Fibroblast of lung (primary cell): ENCODE measurements around the gene PIP5K1C. TPM values are rescaled to one million over a fixed set of nuclear protein-coding genes. Genes with fewer than 3 reads are reported as not detected.
A peak's percentile ranks its signal among the peaks of the same experiment; 100 is the strongest.

Source experiments
- DNase-seq, 2 donors: peaks; one replicate each; pipeline versions ENCODE4 v3.0.0 to v3.0.0-alpha.2; 2010; ENCODE audit warnings: low read depth in 2 of 2
- H2AFZ ChIP-seq: 2 replicates; pipeline ENCODE4 v1.5.1; 2012; ENCODE audit warnings: low read length, control low read depth, inconsistent platforms
- H3K27ac ChIP-seq: 2 replicates; pipeline ENCODE4 v1.5.1; 2011; ENCODE audit warnings: low read length, control low read depth; ENCODE audit not compliant: insufficient read depth
- H3K27me3 ChIP-seq: 2 replicates; pipeline ENCODE4 v1.5.1; 2011; ENCODE audit warnings: mild to moderate bottlenecking, low read length; ENCODE audit not compliant: control insufficient read depth, insufficient read depth
- H3K36me3 ChIP-seq: 2 replicates; pipeline ENCODE4 v1.5.1; 2011; ENCODE audit warnings: low read length; ENCODE audit not compliant: control insufficient read depth, insufficient read depth
- H3K4me1 ChIP-seq: 2 replicates; pipeline ENCODE4 v1.5.1; 2011; ENCODE audit warnings: low read length; ENCODE audit not compliant: control insufficient read depth, insufficient read depth; ENCODE audit errors: extremely low read depth
- H3K4me2 ChIP-seq: 2 replicates; pipeline ENCODE4 v1.5.1; 2011; ENCODE audit warnings: low read length, control low read depth; ENCODE audit not compliant: insufficient read depth; ENCODE audit errors: extremely low read depth
- H3K4me3 ChIP-seq, 4 experiments: fragments of 200-600 bp in 1 of 4; sonication (generic) in 1 of 4; replicated peaks in 1 of 4; 2 replicates each; pipeline ENCODE4 v1.5.1; 2011 to 2016; ENCODE audit warnings: low read length in 4 of 4, low read depth in 3 of 4, mild to moderate bottlenecking in 3 of 4, control low read depth in 2 of 4, inconsistent platforms in 1 of 4, mixed read lengths in 1 of 4; ENCODE audit not compliant: insufficient read depth in 1 of 4; ENCODE audit errors: control extremely low read depth in 1 of 4
- H3K79me2 ChIP-seq: 2 replicates; pipeline ENCODE4 v1.5.1; 2012; ENCODE audit warnings: mild to moderate bottlenecking, low read length, inconsistent platforms; ENCODE audit not compliant: control insufficient read depth, insufficient read depth
- H3K9ac ChIP-seq: 2 replicates; pipeline ENCODE4 v1.5.1; 2011; ENCODE audit warnings: mild to moderate bottlenecking, low read length, control low read depth; ENCODE audit not compliant: insufficient read depth
- H3K9me3 ChIP-seq: 2 replicates; pipeline ENCODE4 v1.5.1; 2012; ENCODE audit warnings: low read depth, low read length; ENCODE audit not compliant: control insufficient read depth, insufficient read depth
- H4K20me1 ChIP-seq: 2 replicates; pipeline ENCODE4 v1.5.1; 2011; ENCODE audit warnings: low read length; ENCODE audit not compliant: control insufficient read depth, insufficient read depth; ENCODE audit errors: extremely low read depth
- EZH2 ChIP-seq: IDR thresholded peaks from 2 replicates; pipeline ENCODE4 v1.5.1; 2012; ENCODE audit warnings: low read length, control low read depth, mild to moderate bottlenecking; ENCODE audit errors: missing control alignments
- polyA plus RNA-seq, 2 donors: library from polyadenylated mRNA; depleted of rRNA in 1 of 2; stranded (reverse) in 1 of 2; unstranded in 1 of 2; fragments of >200 nt; gene quantifications; 2 replicates each; pipeline ENCODE4 v1.2.1, GENCODE V29; 2011 to 2012; ENCODE audit warnings: missing spikeins in 1 of 2
- total RNA-seq: library from RNA; depleted of rRNA; stranded (reverse); fragments of >200 nt; gene quantifications from 2 replicates; pipeline ENCODE4 v1.2.1, GENCODE V29; 2014
- TF ChIP-seq, protein P1 (sequence below), 2 donors: IDR thresholded peaks in 1 of 2; conservative IDR thresholded peaks in 1 of 2; 1 replicate in 1 of 2; 2 replicates in 1 of 2; pipeline ENCODE4 v1.5.1; 2011 to 2012; ENCODE audit warnings: low read length in 2 of 2, control low read depth in 1 of 2, inconsistent platforms in 1 of 2, low read depth in 1 of 2, mild to moderate bottlenecking in 1 of 2

PIP5K1C gene
- total and polyA plus RNA-seq, 2 donors (not counting 1 experiment from before 2014, with no cell fraction given): 8.7 to 16.7 TPM

GRCh38 chr19:3605361-3605760, 94.9 kb downstream of the PIP5K1C start:
- Histone ChIP-seq H3K79me2 (no peaks in the 10 kb centered on the region), H4K20me1 (no peaks in the 10 kb centered on the region), H2AFZ (no peak overlapping the region), H3K9me3 (no peaks in the 10 kb centered on the region), H3K27me3 (no peaks in the 10 kb centered on the region), H3K9ac (no peak overlapping the region), H3K36me3 (no peaks in the 10 kb centered on the region), H3K27ac (no peak overlapping the region), H3K4me2 (peak overlapping the region; percentile 49), H3K4me1 (peaks cover 9% of the 10 kb centered on the region), H3K4me3 (peak overlapping the region in 1 of 4 experiments; percentile 63)
- no peak for DNase-seq
- no peak for TF ChIP-seq EZH2
- TF ChIP-seq, protein P1, sequence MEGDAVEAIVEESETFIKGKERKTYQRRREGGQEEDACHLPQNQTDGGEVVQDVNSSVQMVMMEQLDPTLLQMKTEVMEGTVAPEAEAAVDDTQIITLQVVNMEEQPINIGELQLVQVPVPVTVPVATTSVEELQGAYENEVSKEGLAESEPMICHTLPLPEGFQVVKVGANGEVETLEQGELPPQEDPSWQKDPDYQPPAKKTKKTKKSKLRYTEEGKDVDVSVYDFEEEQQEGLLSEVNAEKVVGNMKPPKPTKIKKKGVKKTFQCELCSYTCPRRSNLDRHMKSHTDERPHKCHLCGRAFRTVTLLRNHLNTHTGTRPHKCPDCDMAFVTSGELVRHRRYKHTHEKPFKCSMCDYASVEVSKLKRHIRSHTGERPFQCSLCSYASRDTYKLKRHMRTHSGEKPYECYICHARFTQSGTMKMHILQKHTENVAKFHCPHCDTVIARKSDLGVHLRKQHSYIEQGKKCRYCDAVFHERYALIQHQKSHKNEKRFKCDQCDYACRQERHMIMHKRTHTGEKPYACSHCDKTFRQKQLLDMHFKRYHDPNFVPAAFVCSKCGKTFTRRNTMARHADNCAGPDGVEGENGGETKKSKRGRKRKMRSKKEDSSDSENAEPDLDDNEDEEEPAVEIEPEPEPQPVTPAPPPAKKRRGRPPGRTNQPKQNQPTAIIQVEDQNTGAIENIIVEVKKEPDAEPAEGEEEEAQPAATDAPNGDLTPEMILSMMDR (conservative IDR thresholded peaks at IDR 0.05 in 1 of 2, IDR thresholded peaks at IDR 0.05 in 1 of 2; ENCODE audit: low read depth in 1 of 2, low read length in 2 of 2): no peak

GRCh38 chr19:3604987-3605343, 95.3 kb downstream of the PIP5K1C start:
- H3K4me2 ChIP-seq: no peak overlapping the region
- no peaks in the 10 kb centered on the region for H3K79me2 ChIP-seq
- no peak overlapping the region for H2AFZ ChIP-seq
- no peaks in the 10 kb centered on the region for H4K20me1 ChIP-seq
- H3K36me3 ChIP-seq: no peaks in the 10 kb centered on the region
- H3K4me3 ChIP-seq: no peak overlapping the region
- no peak for DNase-seq
- no peaks in the 10 kb centered on the region for H3K9me3 ChIP-seq
- H3K27me3 ChIP-seq: no peaks in the 10 kb centered on the region
- H3K4me1 ChIP-seq: peaks cover 9% of the 10 kb centered on the region
- no peak overlapping the region for H3K27ac ChIP-seq
- TF ChIP-seq EZH2: no peak
- TF ChIP-seq, protein P1 (conservative IDR thresholded peaks at IDR 0.05 in 1 of 2, IDR thresholded peaks at IDR 0.05 in 1 of 2; ENCODE audit: low read depth in 1 of 2, low read length in 2 of 2): no peak
- no peak overlapping the region for H3K9ac ChIP-seq

DNA sequence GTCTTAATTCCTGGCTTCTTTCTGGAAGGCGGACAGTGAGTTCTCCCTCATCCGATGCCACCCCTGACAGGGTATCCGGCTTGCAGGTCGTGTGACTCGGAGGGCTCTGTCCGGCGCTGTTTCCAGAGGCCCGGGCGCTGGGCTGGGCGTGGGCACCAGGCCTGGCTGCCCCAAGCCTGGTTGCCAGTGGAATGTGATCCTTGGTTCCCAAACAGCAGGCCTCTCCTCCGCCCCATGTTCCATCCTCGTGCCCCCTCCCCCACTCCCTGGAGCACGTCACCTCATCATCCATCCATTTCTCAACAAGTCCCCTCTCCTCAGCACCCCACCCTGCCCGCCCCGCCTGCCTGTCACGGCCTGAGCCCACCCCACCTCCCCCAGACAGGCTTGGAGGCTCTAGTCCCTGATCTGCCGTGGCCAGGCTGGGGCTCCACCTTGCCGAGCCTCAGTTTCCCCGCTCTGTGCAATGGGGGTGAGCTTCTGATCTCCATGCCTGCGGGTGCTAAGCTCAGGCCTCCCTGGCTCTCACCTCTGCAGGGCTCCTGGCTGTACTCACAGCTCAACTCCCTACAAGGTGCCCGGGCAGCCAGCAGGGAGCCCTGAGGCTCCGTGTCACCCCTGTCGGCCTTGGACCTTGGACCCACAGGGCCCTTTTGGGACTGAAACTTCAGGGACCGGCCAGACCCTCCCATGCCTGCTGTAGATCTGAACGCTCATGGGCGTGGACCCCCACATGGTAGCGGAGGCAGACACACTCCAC, 95.9 kb downstream of the PIP5K1C start:
- TF ChIP-seq, protein P1 (conservative IDR thresholded peaks at IDR 0.05 in 1 of 2, IDR thresholded peaks at IDR 0.05 in 1 of 2; ENCODE audit: low read depth in 1 of 2, low read length in 2 of 2): no peak
- no peak for TF ChIP-seq EZH2
- Histone ChIP-seq H3K9me3 (no peaks in the 10 kb centered on the region), H3K79me2 (no peaks in the 10 kb centered on the region), H3K27me3 (no peaks in the 10 kb centered on the region), H3K4me3 (no peak overlapping the region), H2AFZ (no peak overlapping the region), H3K4me2 (no peak overlapping the region), H3K9ac (no peak overlapping the region), H3K36me3 (peaks cover 2% of the 10 kb centered on the region), H4K20me1 (no peaks in the 10 kb centered on the region), H3K27ac (no peak overlapping the region), H3K4me1 (peaks cover 9% of the 10 kb centered on the region)
- DNase-seq: no peak
